ENCODE data around the gene WEE1. TPM values are rescaled to one million over a fixed set of nuclear protein-coding genes. Genes with fewer than 3 reads are reported as not detected.
"Not testable (repeated sequence)": the region's sequence is repeated elsewhere in the genome, so short reads cannot be mapped to it uniquely, and the experiment has no call there.

Gene WEE1
- total and polyA plus RNA-seq, 2 donors (not counting 3 experiments of a cell fraction or from before 2014, with no cell fraction given) = 19.2 to 42.8 TPM

- H3K36me3 ChIP-seq (ENCODE audit: control insufficient read depth in 2 of 2, extremely low read depth in 1 of 2, insufficient read depth in 2 of 2, low read length in 2 of 2) = no peaks in the 10 kb centered on the region
- H3K79me2 ChIP-seq (ENCODE audit: control insufficient read depth, insufficient read depth, low read length) = no peaks in the 10 kb centered on the region
- no peak overlapping the region for H3K9ac ChIP-seq (replicated peaks; ENCODE audit: extremely low read depth, insufficient read depth, low read length)
- H3K27ac ChIP-seq (ENCODE audit: insufficient read depth, low read depth, low read length) = no peak overlapping the region
- H2AFZ ChIP-seq (ENCODE audit: low read depth, low read length) = no peak overlapping the region
- FAIRE-seq = no peak
- dilution Hi-C loops (cut with MboI; ENCODE audit: extremely low pct_ligation_motif_present, low sequenced_read_pairs) = loop anchor here (25.0 kb wide), 1 partner anchor 135 kb away; no protein-coding TSS in a partner anchor
- BruUV-seq (replicated peaks) = no TSS peak
- H3K4me3 ChIP-seq (replicated peaks in 1 of 3; ENCODE audit: insufficient read depth in 1 of 3, low read depth in 1 of 3, low read length in 3 of 3) = no peak overlapping the region
- no peak for DNase-seq (ENCODE audit: low read depth, low spot score)
- no peaks in the 10 kb centered on the region for H3K9me3 ChIP-seq (replicated peaks; ENCODE audit: control insufficient read depth, insufficient read depth, low read length)
- H3K9me1 ChIP-seq (replicated peaks; ENCODE audit: control insufficient read depth, extremely low read depth, insufficient read depth, low read length) = no peaks in the 10 kb centered on the region
- CTCF ChIA-PET = interaction anchor here (1.4 to 2.8 kb wide), 2 partner anchors 67 to 95 kb away, joined by 6 to 10 read pairs; no protein-coding TSS in a partner anchor
- TF ChIP-seq MYC (IDR thresholded peaks at IDR 0.05; ENCODE audit: low read depth, low read length) (no peak), MAX (IDR thresholded peaks at IDR 0.05; ENCODE audit: insufficient read depth, insufficient read length) (no peak), CTCF (IDR thresholded peaks at IDR 0.05; ENCODE audit: extremely low read depth in 1 of 2, insufficient read depth in 1 of 2, low read depth in 1 of 2, low read length in 2 of 2) (no peak), GATA2 (IDR thresholded peaks at IDR 0.05; ENCODE audit: insufficient read depth, insufficient read length, low read depth, low read length) (no peak), FOS (IDR thresholded peaks at IDR 0.05; ENCODE audit: borderline replicate concordance, insufficient read depth, low read length) (no peak), EZH2 (IDR thresholded peaks at IDR 0.05; ENCODE audit: borderline replicate concordance, low read depth, low read length, severe bottlenecking) (no peak), POLR2AphosphoS5 (IDR thresholded peaks at IDR 0.05; ENCODE audit: insufficient read depth, low read depth, low read length) (no peak), POLR2A (IDR thresholded peaks at IDR 0.05; ENCODE audit: low read depth, low read length) (no peak), JUN (IDR thresholded peaks at IDR 0.05; ENCODE audit: borderline replicate concordance, insufficient read depth, insufficient read length, low read depth) (no peak)
- peaks cover 3% of the 10 kb centered on the region for H3K4me1 ChIP-seq (ENCODE audit: control insufficient read depth, extremely low read depth, insufficient read depth, low read length)
- no peak overlapping the region for H3K4me2 ChIP-seq (ENCODE audit: insufficient read depth, low read length)
- intact Hi-C loops (cut with micrococcal nuclease) = no loop called here
- H3K27me3 ChIP-seq (ENCODE audit: control insufficient read depth in 2 of 2, insufficient read depth in 2 of 2, low read length in 2 of 2) = no peaks in the 10 kb centered on the region
- POLR2A ChIA-PET = no interaction called here
- H4K20me1 ChIP-seq (replicated peaks; ENCODE audit: control insufficient read depth, extremely low read depth, insufficient read depth, low read length) = no peaks in the 10 kb centered on the region
These were observed 28.4 kb downstream of the WEE1 start for GRCh38 chr11:9601876-9602199.

DNA sequence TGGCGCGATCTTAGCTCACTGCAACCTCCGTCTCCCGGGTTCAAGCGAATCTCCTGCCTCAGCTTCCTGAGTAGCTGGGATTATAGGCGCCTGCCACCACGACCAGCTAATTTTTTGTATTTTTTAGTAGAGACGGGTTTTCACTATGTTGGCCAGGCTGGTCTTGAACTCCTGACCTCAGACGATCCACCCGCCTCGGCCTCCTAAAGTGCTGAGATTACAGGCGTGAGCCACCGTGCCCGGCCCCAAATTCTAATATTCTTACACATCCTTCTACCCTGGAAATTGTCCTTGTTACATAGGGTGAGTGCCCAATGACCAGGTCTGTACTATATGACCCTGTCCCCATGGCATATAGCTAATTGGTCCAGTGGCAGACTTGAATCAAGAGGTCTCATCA is 29.7 kb downstream of the WEE1 start:
- H3K9me1 ChIP-seq (replicated peaks; ENCODE audit: control insufficient read depth, extremely low read depth, insufficient read depth, low read length); H3K4me2 ChIP-seq (ENCODE audit: insufficient read depth, low read length); H3K27ac ChIP-seq (ENCODE audit: insufficient read depth, low read depth, low read length); H3K9ac ChIP-seq (replicated peaks; ENCODE audit: extremely low read depth, insufficient read depth, low read length); intact Hi-C loops (cut with micrococcal nuclease); H3K36me3 ChIP-seq (ENCODE audit: control insufficient read depth in 2 of 2, extremely low read depth in 1 of 2, insufficient read depth in 2 of 2, low read length in 2 of 2); H3K27me3 ChIP-seq (ENCODE audit: control insufficient read depth in 2 of 2, insufficient read depth in 2 of 2, low read length in 2 of 2); FAIRE-seq; H3K9me3 ChIP-seq (replicated peaks; ENCODE audit: control insufficient read depth, insufficient read depth, low read length); POLR2A ChIA-PET; BruUV-seq (replicated peaks); H2AFZ ChIP-seq (ENCODE audit: low read depth, low read length); H3K79me2 ChIP-seq (ENCODE audit: control insufficient read depth, insufficient read depth, low read length); H4K20me1 ChIP-seq (replicated peaks; ENCODE audit: control insufficient read depth, extremely low read depth, insufficient read depth, low read length); H3K4me3 ChIP-seq (replicated peaks in 1 of 3; ENCODE audit: insufficient read depth in 1 of 3, low read depth in 1 of 3, low read length in 3 of 3); H3K4me1 ChIP-seq (ENCODE audit: control insufficient read depth, extremely low read depth, insufficient read depth, low read length); DNase-seq (ENCODE audit: low read depth, low spot score): not testable (repeated sequence)
- CTCF ChIA-PET = interaction anchor here (1.3 kb wide), 1 partner anchor 370 kb away, joined by 3 read pairs; no protein-coding TSS in a partner anchor
- dilution Hi-C loops (cut with MboI; ENCODE audit: extremely low pct_ligation_motif_present, low sequenced_read_pairs) = loop anchor here (25.0 kb wide), 1 partner anchor 134 kb away; no protein-coding TSS in a partner anchor
